ENCODE data around the gene CCDC57.

CCDC57 gene

DNA sequence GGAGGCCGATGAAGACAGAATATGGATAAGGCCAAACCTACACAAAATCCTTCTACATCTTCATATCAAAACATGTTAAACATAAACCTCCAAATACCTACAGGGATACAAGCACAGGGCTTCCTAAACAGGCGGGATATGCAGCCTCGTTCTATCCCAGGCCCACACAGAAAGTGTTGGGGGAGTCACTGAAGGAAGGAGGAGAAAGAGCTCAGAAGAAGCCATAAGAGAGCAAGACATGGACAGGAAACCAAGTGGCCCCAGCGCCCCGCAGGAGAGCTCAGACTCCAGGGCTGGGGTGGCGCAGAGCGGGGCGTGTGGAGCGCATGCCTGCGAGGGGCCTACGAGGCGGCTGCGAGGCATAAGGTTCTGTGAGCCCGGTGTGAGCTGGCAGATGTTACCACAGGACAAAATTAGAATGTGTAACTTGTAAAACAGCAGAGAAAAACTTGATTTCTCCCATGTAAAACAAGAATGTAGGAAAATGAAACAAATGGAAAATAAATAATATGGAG is 103.6 kb downstream of the CCDC57 start:
- TF ChIP-seq SIN3A (IDR thresholded peaks at IDR 0.05; ENCODE audit: borderline replicate concordance, insufficient read depth, low read length) (no peak), POLR2AphosphoS5 (IDR thresholded peaks at IDR 0.05; ENCODE audit: low read depth, low read length) (no peak), TAF1 (IDR thresholded peaks at IDR 0.05; ENCODE audit: borderline replicate concordance, insufficient read depth, low read length) (no peak), FOXP2 (optimal IDR thresholded peaks at IDR 0.05; ENCODE audit: borderline replicate concordance, extremely low read depth, extremely low read length, insufficient read depth) (no peak)
- TF ChIP-seq, protein P1, sequence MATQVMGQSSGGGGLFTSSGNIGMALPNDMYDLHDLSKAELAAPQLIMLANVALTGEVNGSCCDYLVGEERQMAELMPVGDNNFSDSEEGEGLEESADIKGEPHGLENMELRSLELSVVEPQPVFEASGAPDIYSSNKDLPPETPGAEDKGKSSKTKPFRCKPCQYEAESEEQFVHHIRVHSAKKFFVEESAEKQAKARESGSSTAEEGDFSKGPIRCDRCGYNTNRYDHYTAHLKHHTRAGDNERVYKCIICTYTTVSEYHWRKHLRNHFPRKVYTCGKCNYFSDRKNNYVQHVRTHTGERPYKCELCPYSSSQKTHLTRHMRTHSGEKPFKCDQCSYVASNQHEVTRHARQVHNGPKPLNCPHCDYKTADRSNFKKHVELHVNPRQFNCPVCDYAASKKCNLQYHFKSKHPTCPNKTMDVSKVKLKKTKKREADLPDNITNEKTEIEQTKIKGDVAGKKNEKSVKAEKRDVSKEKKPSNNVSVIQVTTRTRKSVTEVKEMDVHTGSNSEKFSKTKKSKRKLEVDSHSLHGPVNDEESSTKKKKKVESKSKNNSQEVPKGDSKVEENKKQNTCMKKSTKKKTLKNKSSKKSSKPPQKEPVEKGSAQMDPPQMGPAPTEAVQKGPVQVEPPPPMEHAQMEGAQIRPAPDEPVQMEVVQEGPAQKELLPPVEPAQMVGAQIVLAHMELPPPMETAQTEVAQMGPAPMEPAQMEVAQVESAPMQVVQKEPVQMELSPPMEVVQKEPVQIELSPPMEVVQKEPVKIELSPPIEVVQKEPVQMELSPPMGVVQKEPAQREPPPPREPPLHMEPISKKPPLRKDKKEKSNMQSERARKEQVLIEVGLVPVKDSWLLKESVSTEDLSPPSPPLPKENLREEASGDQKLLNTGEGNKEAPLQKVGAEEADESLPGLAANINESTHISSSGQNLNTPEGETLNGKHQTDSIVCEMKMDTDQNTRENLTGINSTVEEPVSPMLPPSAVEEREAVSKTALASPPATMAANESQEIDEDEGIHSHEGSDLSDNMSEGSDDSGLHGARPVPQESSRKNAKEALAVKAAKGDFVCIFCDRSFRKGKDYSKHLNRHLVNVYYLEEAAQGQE (IDR thresholded peaks at IDR 0.05; ENCODE audit: insufficient read depth in 1 of 2, low read depth in 2 of 2, low read length in 2 of 2): no peak

DNA sequence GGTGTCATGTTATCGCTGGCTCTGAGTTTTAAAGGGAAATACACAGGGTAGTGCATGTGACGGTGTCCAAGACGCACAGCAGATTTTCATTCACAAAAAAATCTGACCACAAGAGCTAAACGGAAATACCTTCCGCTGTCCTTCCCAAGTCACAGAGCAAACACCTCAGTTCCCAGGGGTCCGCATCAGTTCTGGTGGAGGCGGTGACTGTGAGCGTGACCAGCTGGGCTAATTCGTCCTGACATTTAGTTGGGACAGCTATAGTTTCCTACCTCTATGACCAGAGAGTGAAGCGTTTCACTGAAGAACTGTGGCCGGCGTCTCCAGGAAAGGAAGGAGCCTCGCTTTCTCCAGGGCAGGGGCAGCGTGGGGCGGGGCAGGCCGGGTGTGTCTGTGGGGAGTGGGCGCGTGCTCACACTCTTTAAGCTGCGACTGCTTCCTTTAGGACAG is 104.1 kb downstream of the CCDC57 start:
- TF ChIP-seq POLR2AphosphoS5 (IDR thresholded peaks at IDR 0.05; ENCODE audit: low read depth, low read length) (peak; percentile 38; the same call in 1 of the 2 replicates), TAF1 (IDR thresholded peaks at IDR 0.05; ENCODE audit: borderline replicate concordance, insufficient read depth, low read length) (no peak), SIN3A (IDR thresholded peaks at IDR 0.05; ENCODE audit: borderline replicate concordance, insufficient read depth, low read length) (peak; percentile 62; the same call in 1 of the 2 replicates)

DNA sequence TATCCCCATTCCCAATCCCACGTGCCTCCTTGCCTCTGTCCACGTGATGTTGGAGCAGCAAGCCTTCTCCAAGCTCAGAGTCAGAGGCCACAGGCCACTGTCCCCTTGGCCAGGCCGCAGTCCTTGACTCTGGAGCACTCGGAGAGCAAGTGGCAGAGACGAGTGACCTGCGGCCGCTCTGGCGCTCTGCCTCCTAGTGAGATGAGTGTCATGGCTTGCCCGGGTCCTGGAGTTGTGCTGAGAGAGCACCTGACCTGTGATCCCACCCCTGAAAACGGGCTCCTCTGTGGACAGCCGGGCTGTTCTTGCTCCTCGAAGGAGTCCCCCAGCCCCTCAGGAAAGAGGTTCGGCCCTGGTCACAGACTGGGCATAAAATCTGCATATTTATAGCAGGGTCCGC is 104.6 kb downstream of the CCDC57 start:
- no peak for TF ChIP-seq TAF1 (IDR thresholded peaks at IDR 0.05; ENCODE audit: borderline replicate concordance, insufficient read depth, low read length)
- no peak for TF ChIP-seq SIN3A (IDR thresholded peaks at IDR 0.05; ENCODE audit: borderline replicate concordance, insufficient read depth, low read length)
- TF ChIP-seq FOXP2 (optimal IDR thresholded peaks at IDR 0.05; ENCODE audit: borderline replicate concordance, extremely low read depth, extremely low read length, insufficient read depth): no peak
- no peak for TF ChIP-seq POLR2AphosphoS5 (IDR thresholded peaks at IDR 0.05; ENCODE audit: low read depth, low read length)
- TF ChIP-seq, protein P1 (IDR thresholded peaks at IDR 0.05; ENCODE audit: insufficient read depth in 1 of 2, low read depth in 2 of 2, low read length in 2 of 2): no peak

DNA sequence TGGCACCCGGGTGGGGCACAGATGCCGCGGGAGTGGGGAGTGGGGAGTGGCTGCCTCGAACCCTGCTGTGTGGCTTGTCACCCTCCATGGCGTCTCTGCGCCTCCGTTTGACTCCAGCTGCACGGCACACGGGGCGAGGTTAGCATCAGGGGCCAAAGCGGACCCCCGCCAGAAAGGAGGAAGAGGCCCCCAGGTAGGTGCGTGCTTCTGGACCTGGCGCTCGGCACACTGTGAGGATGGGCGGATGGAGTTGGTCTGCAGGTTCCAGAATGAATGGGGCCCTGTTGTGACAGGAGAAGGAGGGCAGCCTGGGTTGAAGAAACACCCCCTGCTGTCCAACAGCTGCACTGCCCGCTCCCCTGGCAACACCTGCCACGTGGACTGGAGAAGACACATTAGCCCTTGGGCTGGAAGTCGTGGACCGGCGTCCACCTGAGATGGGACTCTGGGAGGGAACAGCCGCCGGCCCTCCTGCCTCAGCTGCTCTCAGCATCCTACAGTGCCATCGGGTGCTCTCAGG is 105.2 kb downstream of the CCDC57 start:
- TF ChIP-seq SIN3A (IDR thresholded peaks at IDR 0.05; ENCODE audit: borderline replicate concordance, insufficient read depth, low read length) (no peak), TAF1 (IDR thresholded peaks at IDR 0.05; ENCODE audit: borderline replicate concordance, insufficient read depth, low read length) (no peak), POLR2AphosphoS5 (IDR thresholded peaks at IDR 0.05; ENCODE audit: low read depth, low read length) (no peak), FOXP2 (optimal IDR thresholded peaks at IDR 0.05; ENCODE audit: borderline replicate concordance, extremely low read depth, extremely low read length, insufficient read depth) (no peak)
- TF ChIP-seq, protein P1 (IDR thresholded peaks at IDR 0.05; ENCODE audit: insufficient read depth in 1 of 2, low read depth in 2 of 2, low read length in 2 of 2): no peak

DNA sequence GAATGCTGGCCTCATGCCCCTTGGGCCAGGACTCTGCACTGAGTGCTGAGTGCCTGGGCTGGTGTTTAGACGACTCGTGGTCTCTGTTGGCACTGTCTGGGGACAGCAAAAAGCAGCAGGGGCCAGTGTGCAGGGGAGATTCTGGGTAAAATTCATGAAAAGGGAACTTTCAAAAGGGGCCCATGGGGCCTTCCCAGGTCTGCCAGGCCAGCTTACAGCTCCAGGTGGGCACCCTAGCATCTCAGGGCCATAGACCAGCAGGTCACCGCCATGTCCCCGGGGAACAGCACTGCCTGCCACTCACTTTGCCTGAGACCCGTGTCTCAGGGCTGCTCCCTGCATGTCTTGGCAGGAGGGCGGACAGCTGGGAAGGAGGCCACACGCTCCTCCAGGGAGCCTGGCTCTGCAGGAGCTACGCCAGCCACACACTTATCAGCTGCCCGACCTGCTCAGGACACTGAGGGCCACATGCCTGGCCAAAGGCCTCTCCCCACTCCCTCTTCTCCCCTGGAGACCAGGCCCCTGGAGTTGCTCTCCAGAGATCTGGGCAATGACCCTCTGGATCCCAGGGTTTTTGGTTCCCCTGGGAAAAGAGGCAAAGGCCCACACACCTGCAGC is 105.8 kb downstream of the CCDC57 start:
- TF ChIP-seq TAF1 (IDR thresholded peaks at IDR 0.05; ENCODE audit: borderline replicate concordance, insufficient read depth, low read length): no peak
- no peak for TF ChIP-seq SIN3A (IDR thresholded peaks at IDR 0.05; ENCODE audit: borderline replicate concordance, insufficient read depth, low read length)

Data from PFSK-1 (cell line).